Raji (cell line): ENCODE measurements around the gene FRRS1.

Source experiments
- POLR2A ChIP-seq: IDR thresholded peaks from 2 replicates; pipeline ENCODE4 v1.6.1; 2011; ENCODE audit warnings: low read depth, low read length, control low read depth; ENCODE audit not compliant: insufficient read depth

Gene FRRS1

GRCh38 chr1:99710994-99711393 is 55.4 kb downstream of the FRRS1 start:
- TF ChIP-seq POLR2A = no peak

- no peak for TF ChIP-seq POLR2A
These were observed 58.8 kb downstream of the FRRS1 start for GRCh38 chr1:99707535-99708142.

- no peak for TF ChIP-seq POLR2A
These were observed 61.0 kb downstream of the FRRS1 start for GRCh38 chr1:99705385-99705784.

- TF ChIP-seq POLR2A = no peak
These were observed 62.0 kb downstream of the FRRS1 start for GRCh38 chr1:99704356-99704816.

- TF ChIP-seq POLR2A = no peak
These were observed 64.2 kb downstream of the FRRS1 start for GRCh38 chr1:99702221-99702620.

- TF ChIP-seq POLR2A = no peak
These were observed 66.4 kb downstream of the FRRS1 start for GRCh38 chr1:99700020-99700419.

GRCh38 chr1:99697580-99697979 is 68.9 kb downstream of the FRRS1 start:
- no peak for TF ChIP-seq POLR2A

DNA sequence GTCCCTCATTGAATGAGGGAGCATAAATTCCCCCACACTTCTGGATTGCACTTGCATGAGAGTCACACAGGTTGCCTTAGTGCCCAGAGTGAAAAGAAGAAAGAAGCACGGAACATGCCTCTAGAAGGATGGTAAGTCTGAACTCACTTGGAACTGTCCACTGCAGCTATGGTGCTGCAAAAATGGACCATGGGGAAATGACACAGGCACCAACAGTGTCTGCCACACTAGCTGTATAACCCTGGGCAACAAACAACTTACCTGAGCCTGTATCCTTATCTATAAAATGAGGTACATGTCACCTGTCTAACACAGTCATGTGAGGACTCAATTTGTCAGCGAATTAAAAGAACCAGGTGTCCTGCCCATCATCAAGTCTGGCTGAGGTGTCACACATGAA is 69.8 kb downstream of the FRRS1 start:
- no peak for TF ChIP-seq POLR2A

- TF ChIP-seq POLR2A = no peak
These were observed 75.3 kb downstream of the FRRS1 start for GRCh38 chr1:99691175-99691574.

- TF ChIP-seq POLR2A = no peak
These were observed 80.8 kb downstream of the FRRS1 start for GRCh38 chr1:99685516-99686180.

DNA sequence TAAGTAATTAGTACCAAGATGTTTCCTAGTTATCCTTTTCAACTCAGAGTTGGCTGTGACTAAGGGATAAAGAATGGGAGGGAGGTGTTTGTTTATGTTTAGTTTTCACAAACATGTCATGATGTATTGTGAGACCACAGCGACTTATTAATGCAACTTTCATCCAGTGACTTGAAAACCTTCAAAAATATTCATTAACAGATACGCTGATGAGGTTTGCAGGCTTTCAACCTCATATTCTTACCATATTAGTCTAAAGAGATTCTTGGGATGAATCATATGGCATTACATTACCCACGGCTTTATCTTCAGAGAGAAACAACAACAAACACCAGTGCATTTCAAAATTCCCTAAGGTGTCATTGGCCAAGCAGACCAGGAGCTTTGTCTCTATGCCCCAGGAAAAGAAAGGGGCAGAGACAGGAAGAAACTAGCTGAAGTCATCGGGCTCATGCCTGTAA is 84.1 kb downstream of the FRRS1 start:
- TF ChIP-seq POLR2A = no peak

DNA sequence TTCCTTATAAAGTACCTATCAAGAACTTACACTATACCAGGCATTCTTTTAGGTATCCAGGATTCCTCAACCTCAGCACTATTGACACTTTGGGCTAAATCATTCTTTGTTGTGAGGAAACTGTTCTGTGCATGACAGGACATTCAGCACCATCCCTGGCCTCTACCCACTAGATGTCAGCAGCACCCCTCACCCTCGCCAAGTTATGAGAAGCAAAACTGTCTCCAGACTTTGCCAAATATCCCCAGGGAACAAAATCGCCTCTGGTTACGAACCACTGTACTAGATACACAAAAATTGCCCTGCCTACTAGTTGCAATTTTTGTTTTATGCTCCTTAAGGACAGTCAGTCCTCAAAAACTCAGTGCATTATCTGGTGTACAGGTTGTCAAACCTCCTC is 84.9 kb downstream of the FRRS1 start:
- no peak for TF ChIP-seq POLR2A

DNA sequence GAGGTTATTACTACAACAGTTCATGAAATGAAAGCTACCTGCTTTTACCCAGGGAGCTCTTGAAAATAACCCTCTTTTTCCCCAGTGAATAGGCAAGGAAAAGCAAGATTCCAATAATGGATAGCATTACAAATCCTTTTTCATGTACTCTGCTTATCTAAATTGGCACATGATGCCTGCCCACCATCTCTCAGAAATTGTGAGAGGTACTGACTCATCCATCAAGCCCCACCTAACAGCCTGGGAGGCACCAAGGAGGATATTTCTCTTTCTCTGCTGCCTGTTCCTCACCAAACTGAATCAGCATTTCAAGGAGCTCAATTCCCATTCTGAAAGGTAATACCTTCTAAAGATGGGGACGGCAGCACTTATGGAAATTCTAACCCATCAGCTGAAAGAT is 86.2 kb downstream of the FRRS1 start:
- no peak for TF ChIP-seq POLR2A

DNA sequence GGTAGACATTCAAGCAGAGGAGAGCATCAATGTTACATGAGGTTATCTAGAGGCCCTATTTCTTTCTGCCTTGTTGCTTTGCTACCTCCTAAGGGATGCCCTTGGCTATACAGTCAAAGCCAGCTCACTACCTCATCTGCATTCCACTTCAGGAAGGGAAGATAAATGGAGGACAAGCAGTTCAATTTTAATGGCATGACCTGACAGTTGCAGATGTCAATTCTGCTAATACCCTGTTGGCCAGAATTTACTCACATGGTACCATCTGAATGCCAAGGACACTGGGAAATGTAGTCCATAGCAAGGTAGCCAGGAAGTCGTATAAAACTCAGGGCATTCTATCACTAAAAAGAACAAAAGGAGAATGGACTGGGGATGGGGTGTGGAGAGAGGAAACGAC is 89.0 kb downstream of the FRRS1 start:
- TF ChIP-seq POLR2A = no peak

DNA sequence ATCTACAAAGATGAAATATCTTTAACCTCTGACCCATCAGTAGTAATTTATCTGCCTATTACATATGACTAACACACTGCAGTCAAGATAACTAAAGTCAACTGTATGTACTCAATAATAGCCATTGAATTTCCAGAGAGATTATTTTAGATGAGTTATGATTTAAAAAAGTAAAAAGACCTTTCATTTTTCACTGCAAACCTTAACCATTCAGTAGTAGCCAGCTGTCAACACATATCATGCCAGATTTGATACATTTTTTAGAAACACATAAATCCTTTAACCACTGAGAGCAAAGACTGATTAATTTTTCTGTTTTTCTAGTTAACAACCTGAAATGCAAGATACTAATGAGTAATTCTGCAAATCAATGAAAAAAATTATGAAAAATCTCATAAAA is 89.6 kb downstream of the FRRS1 start:
- TF ChIP-seq POLR2A = no peak

- no peak for TF ChIP-seq POLR2A
These were observed 90.4 kb downstream of the FRRS1 start for GRCh38 chr1:99675994-99676393.

- TF ChIP-seq POLR2A = no peak
These were observed 91.1 kb downstream of the FRRS1 start for GRCh38 chr1:99675292-99675691.
